Calu3 (cell line): Measurements from ENCODE around the gene MED15. TPM values are rescaled to one million over a fixed set of nuclear protein-coding genes. Genes with fewer than 3 reads are reported as not detected.

Source experiments
- BruUV-seq: library from RNA; stranded (reverse); fragments of 400-500 nt; replicated peaks from 2 replicates; lab custom pipeline; 2021; lab: Mats Ljungman, UMichigan
- CTCF ChIA-PET: fragments of 300-600 bp; sonication (Branson Sonifier 250); formaldehyde crosslinking; loops from one replicate; lab custom pipeline; 2022; ENCODE audit warnings: antibody characterized with exemption; lab: Charles Lee
- DNase-seq: peaks from one replicate; pipeline ENCODE4 v3.0.0; 2022
- H3K27ac Mint-ChIP-seq: one replicate; pipeline ENCODE4 v1.8.0; 2022; ENCODE audit warnings: mixed read lengths; ENCODE audit not compliant: unreplicated experiment
- H3K27me3 Mint-ChIP-seq: one replicate; pipeline ENCODE4 v1.8.0; 2022; ENCODE audit warnings: mixed read lengths; ENCODE audit not compliant: unreplicated experiment
- H3K36me3 Mint-ChIP-seq: one replicate; pipeline ENCODE4 v1.8.0; 2022; ENCODE audit warnings: mild to moderate bottlenecking, moderate library complexity, mixed read lengths; ENCODE audit not compliant: insufficient read depth, unreplicated experiment
- H3K4me1 Mint-ChIP-seq: one replicate; pipeline ENCODE4 v1.8.0; 2022; ENCODE audit warnings: mild to moderate bottlenecking, low read depth, mixed read lengths; ENCODE audit not compliant: unreplicated experiment
- H3K4me3 Mint-ChIP-seq: one replicate; pipeline ENCODE4 v1.8.0; 2022; ENCODE audit warnings: mild to moderate bottlenecking, low read depth, moderate library complexity, mixed read lengths; ENCODE audit not compliant: unreplicated experiment
- H3K9me3 Mint-ChIP-seq: one replicate; pipeline ENCODE4 v1.8.0; 2022; ENCODE audit warnings: low read depth, mixed read lengths; ENCODE audit not compliant: unreplicated experiment
- intact Hi-C: fragments of 100-400 bp; cut with micrococcal nuclease; formaldehyde crosslinking; loops from one replicate; pipeline ENCODE4 v1.10.0; 2022; ENCODE audit not compliant: unreplicated experiment
- total RNA-seq: library from RNA; stranded (reverse); gene quantifications from 2 replicates; pipeline ENCODE4 v1.2.3, GENCODE V29; 2022
- TF ChIP-seq, protein P1 (sequence below): fragments of 200-600 bp; IDR thresholded peaks from one replicate; pipeline ENCODE4 v1.8.0; 2022; ENCODE audit warnings: antibody characterized with exemption; ENCODE audit not compliant: unreplicated experiment

MED15 gene
- total RNA-seq, 1 experiment from 2014 or later = 144 TPM

DNA sequence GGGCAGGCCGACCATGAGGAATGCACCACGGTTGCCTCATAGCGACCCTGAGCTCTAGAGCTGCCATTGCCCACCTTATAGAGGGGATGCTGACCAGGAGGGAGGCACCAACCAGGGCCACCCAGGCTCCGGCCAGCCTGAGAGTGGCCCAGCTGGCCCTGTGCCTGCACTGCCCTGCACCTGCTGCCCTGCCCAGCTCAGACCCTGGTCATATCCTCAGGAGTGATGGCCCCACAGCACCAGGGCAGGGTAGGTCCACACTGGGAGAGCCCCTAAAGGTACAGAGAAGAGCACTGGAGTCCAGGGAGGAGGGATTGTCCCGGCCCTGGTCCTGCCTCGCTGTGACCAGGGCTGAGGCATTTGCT is 127.8 kb downstream of the MED15 start:
- Mint-ChIP-seq H3K27me3 (peaks cover 97% of the 10 kb centered on the region), H3K4me1 (no peaks in the 10 kb centered on the region), H3K9me3 (no peaks in the 10 kb centered on the region), H3K27ac (no peak overlapping the region), H3K4me3 (no peak overlapping the region), H3K36me3 (no peaks in the 10 kb centered on the region)
- DNase-seq = no peak
- intact Hi-C loops = no loop called here
- CTCF ChIA-PET = no interaction called here
- no TSS peak for BruUV-seq
- TF ChIP-seq, protein P1, sequence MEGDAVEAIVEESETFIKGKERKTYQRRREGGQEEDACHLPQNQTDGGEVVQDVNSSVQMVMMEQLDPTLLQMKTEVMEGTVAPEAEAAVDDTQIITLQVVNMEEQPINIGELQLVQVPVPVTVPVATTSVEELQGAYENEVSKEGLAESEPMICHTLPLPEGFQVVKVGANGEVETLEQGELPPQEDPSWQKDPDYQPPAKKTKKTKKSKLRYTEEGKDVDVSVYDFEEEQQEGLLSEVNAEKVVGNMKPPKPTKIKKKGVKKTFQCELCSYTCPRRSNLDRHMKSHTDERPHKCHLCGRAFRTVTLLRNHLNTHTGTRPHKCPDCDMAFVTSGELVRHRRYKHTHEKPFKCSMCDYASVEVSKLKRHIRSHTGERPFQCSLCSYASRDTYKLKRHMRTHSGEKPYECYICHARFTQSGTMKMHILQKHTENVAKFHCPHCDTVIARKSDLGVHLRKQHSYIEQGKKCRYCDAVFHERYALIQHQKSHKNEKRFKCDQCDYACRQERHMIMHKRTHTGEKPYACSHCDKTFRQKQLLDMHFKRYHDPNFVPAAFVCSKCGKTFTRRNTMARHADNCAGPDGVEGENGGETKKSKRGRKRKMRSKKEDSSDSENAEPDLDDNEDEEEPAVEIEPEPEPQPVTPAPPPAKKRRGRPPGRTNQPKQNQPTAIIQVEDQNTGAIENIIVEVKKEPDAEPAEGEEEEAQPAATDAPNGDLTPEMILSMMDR = no peak

DNA sequence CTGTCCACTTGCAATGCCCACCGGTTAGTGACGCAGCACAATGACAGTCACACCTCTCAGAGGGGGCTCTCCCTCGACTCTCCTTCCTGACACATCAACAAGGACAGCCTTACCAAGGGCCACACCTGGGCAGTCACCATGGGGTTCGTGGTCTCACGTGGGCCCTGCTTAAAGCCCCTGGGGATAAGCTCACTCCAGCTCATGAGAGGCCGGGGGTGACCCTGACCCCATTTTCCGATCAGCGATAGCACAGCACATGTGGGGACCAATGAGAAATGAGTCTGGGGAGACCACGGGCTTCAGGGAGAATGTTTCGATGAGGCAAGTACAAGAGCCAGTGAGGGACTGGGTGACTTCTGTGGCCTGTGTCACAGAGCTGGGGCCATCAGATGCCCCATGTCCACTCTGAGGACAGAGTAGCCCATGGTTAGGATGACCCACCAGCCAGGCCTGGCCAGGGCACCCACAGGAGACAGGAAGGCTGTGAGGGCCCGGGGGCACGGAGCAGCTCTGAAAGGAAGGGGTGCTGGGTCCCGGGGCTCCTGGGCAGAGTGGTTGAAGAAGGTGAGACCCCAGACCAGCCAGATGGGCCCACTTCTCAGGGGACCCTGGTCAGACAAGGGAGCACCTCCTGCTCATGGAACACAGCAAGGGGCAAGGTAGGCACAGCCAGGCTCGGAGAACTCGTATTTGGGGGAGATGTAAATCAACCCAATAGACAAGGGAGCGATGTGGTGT is 128.8 kb downstream of the MED15 start:
- DNase-seq = no peak
- intact Hi-C loops = no loop called here
- no TSS peak for BruUV-seq
- no peaks in the 10 kb centered on the region for H3K36me3 Mint-ChIP-seq
- peaks cover 90% of the 10 kb centered on the region for H3K27me3 Mint-ChIP-seq
- no peak overlapping the region for H3K27ac Mint-ChIP-seq
- TF ChIP-seq, protein P1 = no peak
- no peak overlapping the region for H3K4me3 Mint-ChIP-seq
- H3K9me3 Mint-ChIP-seq = no peaks in the 10 kb centered on the region
- CTCF ChIA-PET = no interaction called here
- H3K4me1 Mint-ChIP-seq = no peaks in the 10 kb centered on the region

DNA sequence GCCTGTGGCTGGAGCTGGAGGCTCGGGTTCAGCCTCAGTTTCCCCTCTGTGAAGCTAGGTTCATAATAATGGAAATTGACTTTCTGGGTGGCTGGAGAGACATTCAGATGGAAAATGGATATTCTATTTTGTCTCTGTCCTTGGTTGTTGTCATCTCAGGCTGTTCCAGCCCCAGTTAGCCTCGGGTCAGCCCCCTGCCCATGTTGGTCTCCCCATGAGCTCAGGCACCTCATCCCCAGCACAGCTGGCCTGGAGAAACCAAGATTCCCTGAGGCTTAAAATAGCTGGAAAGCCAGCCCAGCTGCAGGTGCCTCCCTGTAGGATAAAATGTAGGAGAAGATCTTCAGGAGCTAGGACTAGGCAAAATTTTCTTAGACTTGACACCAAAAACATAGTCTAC is 129.5 kb downstream of the MED15 start:
- no peaks in the 10 kb centered on the region for H3K36me3 Mint-ChIP-seq
- no peak overlapping the region for H3K4me3 Mint-ChIP-seq
- H3K4me1 Mint-ChIP-seq = no peaks in the 10 kb centered on the region
- peaks cover 86% of the 10 kb centered on the region for H3K27me3 Mint-ChIP-seq
- no peak for DNase-seq
- TF ChIP-seq, protein P1 = no peak
- no peak overlapping the region for H3K27ac Mint-ChIP-seq
- no TSS peak for BruUV-seq
- intact Hi-C loops = no loop called here
- H3K9me3 Mint-ChIP-seq = no peaks in the 10 kb centered on the region
- CTCF ChIA-PET = no interaction called here

Other genes starting within 250 kb of the MED15 start
- 4.1 and 4.2 TPM in 2 replicates for gene RTN4R, start 239.3 kb upstream of the MED15 start, total RNA-seq
- 35.0 and 39.6 TPM in 2 replicates for gene DGCR6L, start 187.6 kb upstream of the MED15 start, total RNA-seq
- gene ZNF74, start 113.5 kb upstream of the MED15 start, total RNA-seq = 11.1 and 15.2 TPM in 2 replicates
- gene SCARF2, start 69.8 kb upstream of the MED15 start, total RNA-seq = 0.68 and 0.81 TPM in 2 replicates
- gene KLHL22, start 11.8 kb upstream of the MED15 start, total RNA-seq = 26.5 and 28.1 TPM in 2 replicates